HUES64 (cell line): Measurements from ENCODE around the gene CTNNBIP1.
"Not testable (repeated sequence)": the region's sequence is repeated elsewhere in the genome, so short reads cannot be mapped to it uniquely, and the experiment has no call there.

Source experiments
- H3K27ac ChIP-seq: 2 replicates; pipeline ENCODE4 v1.7.0; 2013; ENCODE audit warnings: low read depth, low read length, inconsistent platforms
- H3K27me3 ChIP-seq: 2 replicates; pipeline ENCODE4 v1.6.1; 2013; ENCODE audit warnings: mild to moderate bottlenecking, low read length; ENCODE audit not compliant: insufficient read depth
- H3K36me3 ChIP-seq: 2 replicates; pipeline ENCODE4 v1.6.1; 2013; ENCODE audit warnings: mild to moderate bottlenecking, low read length; ENCODE audit not compliant: insufficient read depth
- H3K4me1 ChIP-seq: 2 replicates; pipeline ENCODE4 v1.6.1; 2013; ENCODE audit warnings: mild to moderate bottlenecking, low read length, moderate library complexity; ENCODE audit not compliant: insufficient read depth
- H3K4me3 ChIP-seq: 2 replicates; pipeline ENCODE4 v1.5.1; 2013; ENCODE audit warnings: mild to moderate bottlenecking, low read length, moderate library complexity
- H3K9ac ChIP-seq: 2 replicates; pipeline ENCODE4 v1.6.1; 2013; ENCODE audit warnings: mild to moderate bottlenecking, low read depth, low read length
- H3K9me3 ChIP-seq: 2 replicates; pipeline ENCODE4 v1.6.1; 2013; ENCODE audit warnings: low read depth, low read length; ENCODE audit not compliant: insufficient read depth
- WGBS: fragments of 150-250, 120-280 bp; methylation state at CpG from one replicate; pipeline ENCODE4 v1.1.7; 2013; ENCODE audit warnings: missing lambda C conversion rate; 5-methylcytosine and 5-hydroxymethylcytosine counted together

Gene CTNNBIP1

GRCh38 chr1:9917495-9917894 lies 7.4 kb upstream of the CTNNBIP1 start:
- 85% methylated on average over 2 of the region's 3 CpGs for WGBS
- H3K27ac ChIP-seq, H3K4me3 ChIP-seq, H3K9me3 ChIP-seq, H3K27me3 ChIP-seq, H3K9ac ChIP-seq, H3K36me3 ChIP-seq: not testable (repeated sequence)
- H3K4me1 ChIP-seq = peaks cover 14% of the 10 kb centered on the region

- WGBS = 80% methylated on average over 1 of the region's 2 CpGs
- H3K27ac ChIP-seq = no peak overlapping the region
- no peaks in the 10 kb centered on the region for H3K36me3 ChIP-seq
- H3K4me1 ChIP-seq = peaks cover 7% of the 10 kb centered on the region; the same call in 1 of the 2 replicates
- no peak overlapping the region for H3K4me3 ChIP-seq
- no peak overlapping the region for H3K9ac ChIP-seq
- H3K9me3 ChIP-seq = no peaks in the 10 kb centered on the region
- H3K27me3 ChIP-seq = no peaks in the 10 kb centered on the region
Observed at GRCh38 chr1:9916452-9916851, 6.4 kb upstream of the CTNNBIP1 start.

- H3K4me3 ChIP-seq = no peak overlapping the region
Observed at GRCh38 chr1:9914610-9914937, 4.5 kb upstream of the CTNNBIP1 start.

GRCh38 chr1:9912264-9912936 lies 2.3 kb upstream of the CTNNBIP1 start:
- no peak overlapping the region for H3K4me3 ChIP-seq
- H3K36me3 ChIP-seq = no peaks in the 10 kb centered on the region
- H3K9me3 ChIP-seq = no peaks in the 10 kb centered on the region
- H3K9ac ChIP-seq = no peak overlapping the region
- 88% methylated on average over 12 of the region's 12 CpGs for WGBS
- H3K27ac ChIP-seq = no peak overlapping the region
- peaks cover 15% of the 10 kb centered on the region; the same call in 1 of the 2 replicates for H3K4me1 ChIP-seq
- no peaks in the 10 kb centered on the region for H3K27me3 ChIP-seq

More at GRCh38 chr1:9914610-9914937, 4.5 kb upstream of the CTNNBIP1 start:
- no peaks in the 10 kb centered on the region for H3K9me3 ChIP-seq
- no peak overlapping the region for H3K27ac ChIP-seq
- no peaks in the 10 kb centered on the region for H3K27me3 ChIP-seq
- WGBS = 94% methylated on average over 2 of the region's 2 CpGs
- peaks cover 10% of the 10 kb centered on the region; the same call in 1 of the 2 replicates for H3K4me1 ChIP-seq
- no peaks in the 10 kb centered on the region for H3K36me3 ChIP-seq
- H3K9ac ChIP-seq = no peak overlapping the region

- Histone ChIP-seq H3K36me3 (no peaks in the 10 kb centered on the region), H3K4me1 (peaks cover 8% of the 10 kb centered on the region; the same call in 1 of the 2 replicates), H3K4me3 (peak overlapping the region; percentile 87), H3K27me3 (no peaks in the 10 kb centered on the region), H3K9ac (peak overlapping the region; percentile 85), H3K27ac (peak overlapping the region; percentile 90), H3K9me3 (no peaks in the 10 kb centered on the region)
- 1% methylated on average over 44 of the region's 45 CpGs for WGBS
Observed at GRCh38 chr1:9910423-9911178, 532 bp upstream of the CTNNBIP1 start.

GRCh38 chr1:9909234-9910046 lies 629 bp downstream of the CTNNBIP1 start:
- H3K36me3 ChIP-seq = no peaks in the 10 kb centered on the region
- 6% methylated on average over 47 of the region's 47 CpGs for WGBS
- 0 out of 2 replicates have a peak overlapping the region, but pooled peaks have one; percentile 8 for H3K27ac ChIP-seq
- peak overlapping the region; percentile 83 for H3K9ac ChIP-seq
- H3K4me3 ChIP-seq = peak overlapping the region; percentile 85
- H3K4me1 ChIP-seq = peaks cover 12% of the 10 kb centered on the region; the same call in 1 of the 2 replicates
- H3K9me3 ChIP-seq = no peaks in the 10 kb centered on the region
- no peaks in the 10 kb centered on the region for H3K27me3 ChIP-seq

- Histone ChIP-seq H3K9ac (peak overlapping the region; percentile 83; the same call in 1 of the 2 replicates), H3K27me3 (no peaks in the 10 kb centered on the region), H3K36me3 (no peaks in the 10 kb centered on the region), H3K27ac (no peak overlapping the region), H3K4me1 (peaks cover 12% of the 10 kb centered on the region; the same call in 1 of the 2 replicates), H3K9me3 (no peaks in the 10 kb centered on the region), H3K4me3 (peak overlapping the region; percentile 85)
- 95% methylated on average over 4 of the region's 4 CpGs for WGBS
Observed at GRCh38 chr1:9908871-9909233, 1.2 kb downstream of the CTNNBIP1 start.

- H3K27me3 ChIP-seq = no peaks in the 10 kb centered on the region
- WGBS = 89% methylated on average over 5 of the region's 5 CpGs
- no peak overlapping the region for H3K9ac ChIP-seq
- H3K36me3 ChIP-seq = no peaks in the 10 kb centered on the region
- no peaks in the 10 kb centered on the region for H3K9me3 ChIP-seq
- no peak overlapping the region for H3K4me3 ChIP-seq
- H3K4me1 ChIP-seq = peaks cover 12% of the 10 kb centered on the region; the same call in 1 of the 2 replicates
- H3K27ac ChIP-seq = no peak overlapping the region
Observed at GRCh38 chr1:9907441-9907840, 2.6 kb downstream of the CTNNBIP1 start.

GRCh38 chr1:9906466-9906865 lies 3.6 kb downstream of the CTNNBIP1 start:
- peaks cover 12% of the 10 kb centered on the region; the same call in 1 of the 2 replicates for H3K4me1 ChIP-seq
- H3K27ac ChIP-seq = no peak overlapping the region
- no peaks in the 10 kb centered on the region for H3K27me3 ChIP-seq
- H3K4me3 ChIP-seq = no peak overlapping the region
- H3K36me3 ChIP-seq = no peaks in the 10 kb centered on the region
- 95% methylated on average over 2 of the region's 2 CpGs for WGBS
- no peaks in the 10 kb centered on the region for H3K9me3 ChIP-seq
- H3K9ac ChIP-seq = no peak overlapping the region

- no peak overlapping the region for H3K27ac ChIP-seq
- H3K36me3 ChIP-seq = no peaks in the 10 kb centered on the region
- no peaks in the 10 kb centered on the region for H3K27me3 ChIP-seq
- H3K9ac ChIP-seq = no peak overlapping the region
- WGBS = 83% methylated on average over 4 of the region's 4 CpGs
- no peak overlapping the region for H3K4me3 ChIP-seq
- H3K9me3 ChIP-seq = no peaks in the 10 kb centered on the region
- H3K4me1 ChIP-seq = peaks cover 9% of the 10 kb centered on the region; the same call in 1 of the 2 replicates
Observed at GRCh38 chr1:9905010-9905409, 5.1 kb downstream of the CTNNBIP1 start.

GRCh38 chr1:9904596-9904995 lies 5.5 kb downstream of the CTNNBIP1 start:
- no peaks in the 10 kb centered on the region for H3K27me3 ChIP-seq
- H3K4me3 ChIP-seq = no peak overlapping the region
- H3K4me1 ChIP-seq = peaks cover 9% of the 10 kb centered on the region; the same call in 1 of the 2 replicates
- no peak overlapping the region for H3K27ac ChIP-seq
- no peaks in the 10 kb centered on the region for H3K36me3 ChIP-seq
- no peaks in the 10 kb centered on the region for H3K9me3 ChIP-seq
- WGBS = 92% methylated on average over 3 of the region's 3 CpGs
- no peak overlapping the region for H3K9ac ChIP-seq
